Omental fat pad (tissue), 4 donors: Measurements from ENCODE around the gene MXRA5. TPM values are rescaled to one million over a fixed set of nuclear protein-coding genes. Genes with fewer than 3 reads are reported as not detected.

Experiments
- ATAC-seq: fragments of 150-250 bp; one replicate; pipeline ENCODE4 v1.9.1; 2016; ENCODE audit warnings: mild to moderate bottlenecking, moderate library complexity; ENCODE audit not compliant: low FRiP score
- DNase-seq: peaks from one replicate; pipeline ENCODE4 v3.0.0-alpha.2; 2019; ENCODE audit warnings: low spot score
- CTCF ChIP-seq, 3 donors: fragments of 450-650 bp; IDR thresholded peaks; one replicate each; pipeline ENCODE4 v1.5.1; 2016 to 2017; ENCODE audit warnings: antibody characterized with exemption in 3 of 3, mild to moderate bottlenecking in 3 of 3, moderate library complexity in 2 of 3
- total RNA-seq, 4 donors: library from RNA; depleted of rRNA; stranded (reverse); fragments of >200 nt; gene quantifications; one replicate each; pipeline ENCODE4 v1.1.0, GENCODE V29; 2016

Gene MXRA5
- total RNA-seq = 1 to 10 TPM in 2 of 4 donors, under 1 TPM in 2; 0.32 to 5.8 (median 2.0) TPM

GRCh38 chrX:3346501-3347259 lies at the start of gene MXRA5:
TSS of gene MXRA5 (minus strand) at chrX:3346652. CDS start at chrX:3343833, 2,819 bp downstream.
- no peak for TF ChIP-seq CTCF (IDR thresholded peaks at IDR 0.05)
- DNase-seq (no peak), ATAC-seq (peak; percentile 35)

- no peak for TF ChIP-seq CTCF (IDR thresholded peaks at IDR 0.05)
- DNase-seq (no peak), ATAC-seq (peak; percentile 44)
These were observed 47.2 kb upstream of the MXRA5 start for GRCh38 chrX:3393581-3394111.

- no peak for TF ChIP-seq CTCF (IDR thresholded peaks at IDR 0.05)
- ATAC-seq (no peak), DNase-seq (no peak)
These were observed 46.7 kb upstream of the MXRA5 start for GRCh38 chrX:3393178-3393577.

GRCh38 chrX:3388457-3388856 lies 42.0 kb upstream of the MXRA5 start:
- no peak for TF ChIP-seq CTCF (IDR thresholded peaks at IDR 0.05)
- DNase-seq (no peak), ATAC-seq (no peak)

- no peak for DNase-seq
- no peak for ATAC-seq
These were observed 37.9 kb upstream of the MXRA5 start for GRCh38 chrX:3384327-3384726.

GRCh38 chrX:3380603-3381002 lies 34.2 kb upstream of the MXRA5 start:
- ATAC-seq (no peak), DNase-seq (no peak)
- no peak for TF ChIP-seq CTCF (IDR thresholded peaks at IDR 0.05)

More at GRCh38 chrX:3384327-3384726, 37.9 kb upstream of the MXRA5 start:
- TF ChIP-seq CTCF (IDR thresholded peaks at IDR 0.05) = no peak

- ATAC-seq (no peak), DNase-seq (no peak)
- no peak for TF ChIP-seq CTCF (IDR thresholded peaks at IDR 0.05)
These were observed 32.7 kb upstream of the MXRA5 start for GRCh38 chrX:3379111-3379510.
